ENCODE measurements around the gene GRIK2. TPM values are rescaled to one million over a fixed set of nuclear protein-coding genes. Genes with fewer than 3 reads are reported as not detected.

Gene GRIK2
- total RNA-seq, 2 donors from 2014 or later, result 1.00 to 4.5 TPM

GRCh38 chr6:101614774-101615173, 221.3 kb downstream of the GRIK2 start:
- no peak overlapping the region for H3K27ac ChIP-seq (ENCODE audit: low read depth, low read length)
- no peak for DNase-seq
- H3K4me3 Mint-ChIP-seq, result no peak overlapping the region

DNA sequence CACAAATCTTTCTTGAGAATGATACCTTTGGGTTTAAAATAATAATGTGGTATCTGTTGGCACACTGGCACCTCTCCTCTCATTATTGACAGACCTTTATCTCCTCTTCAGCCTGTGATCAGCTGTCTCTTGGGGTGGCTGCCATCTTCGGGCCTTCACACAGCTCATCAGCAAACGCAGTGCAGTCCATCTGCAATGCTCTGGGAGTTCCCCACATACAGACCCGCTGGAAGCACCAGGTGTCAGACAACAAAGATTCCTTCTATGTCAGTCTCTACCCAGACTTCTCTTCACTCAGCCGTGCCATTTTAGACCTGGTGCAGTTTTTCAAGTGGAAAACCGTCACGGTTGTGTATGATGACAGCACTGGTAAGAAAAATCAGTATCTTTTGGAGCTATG, 232.8 kb downstream of the GRIK2 start:
- no peak overlapping the region for H3K4me3 Mint-ChIP-seq
- H3K9me3 ChIP-seq (ENCODE audit: control insufficient read depth, low read length), result no peaks in the 10 kb centered on the region
- H3K36me3 Mint-ChIP-seq (ENCODE audit: low read depth), result no peaks in the 10 kb centered on the region
- no peak overlapping the region for H3K4me3 ChIP-seq (ENCODE audit: low read length)
- H3K27ac Mint-ChIP-seq, result no peak overlapping the region
- H3K27me3 ChIP-seq (ENCODE audit: control insufficient read depth, insufficient read depth, low read length, poor library complexity, severe bottlenecking), result no peaks in the 10 kb centered on the region
- peak; percentile 43 for DNase-seq
- H3K9me3 Mint-ChIP-seq, result no peaks in the 10 kb centered on the region
- H3K9ac ChIP-seq (ENCODE audit: extremely low read depth, low read length, poor library complexity, severe bottlenecking), result no peak overlapping the region
- H3K27me3 Mint-ChIP-seq (ENCODE audit: insufficient read depth), result no peaks in the 10 kb centered on the region
- H3K36me3 ChIP-seq (ENCODE audit: control insufficient read depth, insufficient read depth, low read length), result no peaks in the 10 kb centered on the region
- no peaks in the 10 kb centered on the region for H3K4me1 ChIP-seq (ENCODE audit: control insufficient read depth, insufficient read depth, low read length)
- H3K4me1 Mint-ChIP-seq, result no peaks in the 10 kb centered on the region
- TF ChIP-seq CTCF (conservative IDR thresholded peaks at IDR 0.05), result no peak
- 85 to 92% methylated on average over 4 to 6 of the region's 6 CpGs for WGBS, 2 experiments (ENCODE audit: insufficient coverage in 1 of 2, insufficient read length in 1 of 2)
- no peak overlapping the region for H3K27ac ChIP-seq (ENCODE audit: low read depth, low read length)

More at GRCh38 chr6:101614774-101615173, 221.3 kb downstream of the GRIK2 start:
- Histone ChIP-seq H3K9ac (ENCODE audit: extremely low read depth, low read length, poor library complexity, severe bottlenecking) (no peak overlapping the region), H3K4me3 (ENCODE audit: low read length) (no peak overlapping the region), H3K36me3 (ENCODE audit: control insufficient read depth, insufficient read depth, low read length) (no peaks in the 10 kb centered on the region), H3K9me3 (ENCODE audit: control insufficient read depth, low read length) (no peaks in the 10 kb centered on the region), H3K27me3 (ENCODE audit: control insufficient read depth, insufficient read depth, low read length, poor library complexity, severe bottlenecking) (no peaks in the 10 kb centered on the region), H3K4me1 (ENCODE audit: control insufficient read depth, insufficient read depth, low read length) (no peaks in the 10 kb centered on the region)
- peaks cover 6% of the 10 kb centered on the region for H3K4me1 Mint-ChIP-seq
- H3K9me3 Mint-ChIP-seq, result no peaks in the 10 kb centered on the region
- WGBS, 2 experiments (ENCODE audit: insufficient coverage in 1 of 2, insufficient read length in 1 of 2), result 33 to 53% methylated on average over 1 of the region's 1 CpG
- no peaks in the 10 kb centered on the region for H3K27me3 Mint-ChIP-seq (ENCODE audit: insufficient read depth)
- peak overlapping the region; percentile 26 for H3K27ac Mint-ChIP-seq
- no peaks in the 10 kb centered on the region for H3K36me3 Mint-ChIP-seq (ENCODE audit: low read depth)
- TF ChIP-seq CTCF (conservative IDR thresholded peaks at IDR 0.05), result no peak

DNA sequence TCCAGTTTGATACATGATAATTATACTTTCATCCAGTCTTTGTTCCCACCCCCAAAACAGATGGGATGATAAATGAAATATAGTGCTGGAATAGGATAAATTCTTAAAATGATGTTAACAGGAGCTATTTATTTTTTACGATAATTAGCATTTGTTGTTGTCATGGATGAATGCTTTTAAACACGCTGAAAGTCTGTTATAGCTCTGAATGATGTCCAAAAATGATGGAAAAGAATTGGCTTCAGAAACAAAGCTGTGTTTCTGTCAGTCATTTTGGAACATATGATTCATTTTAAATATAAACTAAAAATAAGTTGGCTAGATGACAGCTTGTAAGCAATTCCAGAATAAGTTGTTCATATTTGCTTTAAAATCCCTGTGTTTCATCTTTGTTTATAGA, 237.4 kb downstream of the GRIK2 start:
- no peaks in the 10 kb centered on the region for H3K4me1 ChIP-seq (ENCODE audit: control insufficient read depth, insufficient read depth, low read length)
- no peaks in the 10 kb centered on the region for H3K27me3 ChIP-seq (ENCODE audit: control insufficient read depth, insufficient read depth, low read length, poor library complexity, severe bottlenecking)
- no peak for DNase-seq
- H3K4me3 ChIP-seq (ENCODE audit: low read length), result no peak overlapping the region
- 95 to 100% methylated on average over 1 to 2 of the region's 2 CpGs for WGBS, 2 experiments (ENCODE audit: insufficient coverage in 1 of 2, insufficient read length in 1 of 2)
- no peak overlapping the region for H3K27ac ChIP-seq (ENCODE audit: low read depth, low read length)
- TF ChIP-seq CTCF (conservative IDR thresholded peaks at IDR 0.05), result no peak
- no peak overlapping the region for H3K9ac ChIP-seq (ENCODE audit: extremely low read depth, low read length, poor library complexity, severe bottlenecking)
- Mint-ChIP-seq H3K4me1 (no peaks in the 10 kb centered on the region), H3K36me3 (ENCODE audit: low read depth) (no peaks in the 10 kb centered on the region), H3K27me3 (ENCODE audit: insufficient read depth) (no peaks in the 10 kb centered on the region), H3K27ac (no peak overlapping the region), H3K4me3 (no peak overlapping the region), H3K9me3 (no peaks in the 10 kb centered on the region)
- no peaks in the 10 kb centered on the region for H3K36me3 ChIP-seq (ENCODE audit: control insufficient read depth, insufficient read depth, low read length)
- H3K9me3 ChIP-seq (ENCODE audit: control insufficient read depth, low read length), result no peaks in the 10 kb centered on the region

Data from endodermal cell (in vitro differentiated cells).